GM18870 (cell line): Measurements from ENCODE around the gene NACA2.
"Not testable (repeated sequence)": the region's sequence is repeated elsewhere in the genome, so short reads cannot be mapped to it uniquely, and the experiment has no call there.

ENCODE experiments used
- ATAC-seq: cut with Tn5 transposase; IDR thresholded peaks from one replicate; pipeline ENCODE4 v1.9.1; 2021; ENCODE audit warnings: moderate library complexity; ENCODE audit not compliant: unreplicated experiment

Gene NACA2

DNA sequence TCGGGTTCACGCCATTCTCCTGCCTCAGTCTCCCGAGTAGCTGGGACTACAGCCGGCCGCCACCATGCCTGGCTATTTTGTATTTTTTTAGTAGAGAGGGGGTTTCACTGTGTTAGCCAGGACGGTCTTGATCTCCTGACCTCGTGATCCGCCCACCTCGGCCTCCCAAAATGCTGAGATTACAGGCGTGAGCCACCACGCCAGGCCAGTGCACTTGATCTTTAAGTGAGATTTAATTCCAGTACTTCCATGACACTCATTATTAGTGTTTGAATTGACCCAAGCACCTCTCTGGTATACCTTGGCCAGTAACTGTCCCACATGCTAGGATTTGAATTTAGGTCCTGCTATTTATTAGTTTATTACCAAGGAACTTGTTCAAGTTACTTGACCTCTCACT lies 38.5 kb downstream of the NACA2 start:
- not testable (repeated sequence) for ATAC-seq

DNA sequence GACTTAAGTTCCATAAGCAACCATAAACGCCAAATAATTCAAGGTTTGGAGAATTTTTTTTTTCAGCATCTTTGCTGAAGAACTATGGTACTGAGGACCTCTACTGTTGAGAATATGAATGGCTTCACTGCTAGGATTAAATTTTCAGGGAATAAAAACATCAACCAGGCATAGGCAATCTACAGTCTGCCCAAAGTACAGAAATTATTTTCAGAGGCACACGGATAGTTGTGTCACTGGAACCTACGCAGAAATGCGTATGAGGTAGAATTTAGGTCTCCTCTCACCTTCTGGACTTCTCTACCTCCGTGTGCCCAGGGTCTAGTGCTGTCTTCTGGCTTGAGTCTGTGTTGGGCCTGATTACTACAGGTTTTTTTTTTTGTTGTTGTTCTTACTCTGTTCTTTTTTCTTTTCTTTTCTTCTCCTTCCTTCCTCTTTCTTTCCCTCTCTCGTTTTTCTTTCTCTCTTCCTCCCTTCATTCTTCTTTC lies 39.7 kb downstream of the NACA2 start:
- no peak for ATAC-seq

DNA sequence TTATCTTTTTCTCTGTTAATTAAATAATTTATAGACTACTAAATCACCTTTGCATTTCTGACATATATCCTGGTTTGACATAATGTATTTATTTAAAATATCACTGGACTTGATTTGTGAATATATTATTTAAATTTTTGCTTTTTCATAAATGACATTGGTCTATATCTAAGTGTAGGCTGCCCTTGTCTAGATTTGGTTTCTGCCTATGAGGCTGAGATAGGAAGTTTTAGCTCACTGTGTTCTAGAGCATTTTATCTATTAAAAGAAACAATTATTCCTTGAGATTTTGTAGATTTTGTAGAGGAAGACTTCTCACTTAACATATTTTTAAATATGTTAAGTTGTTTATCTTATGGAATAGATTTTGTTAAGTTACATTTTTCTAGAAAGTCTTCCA lies 43.9 kb downstream of the NACA2 start:
- no peak for ATAC-seq

DNA sequence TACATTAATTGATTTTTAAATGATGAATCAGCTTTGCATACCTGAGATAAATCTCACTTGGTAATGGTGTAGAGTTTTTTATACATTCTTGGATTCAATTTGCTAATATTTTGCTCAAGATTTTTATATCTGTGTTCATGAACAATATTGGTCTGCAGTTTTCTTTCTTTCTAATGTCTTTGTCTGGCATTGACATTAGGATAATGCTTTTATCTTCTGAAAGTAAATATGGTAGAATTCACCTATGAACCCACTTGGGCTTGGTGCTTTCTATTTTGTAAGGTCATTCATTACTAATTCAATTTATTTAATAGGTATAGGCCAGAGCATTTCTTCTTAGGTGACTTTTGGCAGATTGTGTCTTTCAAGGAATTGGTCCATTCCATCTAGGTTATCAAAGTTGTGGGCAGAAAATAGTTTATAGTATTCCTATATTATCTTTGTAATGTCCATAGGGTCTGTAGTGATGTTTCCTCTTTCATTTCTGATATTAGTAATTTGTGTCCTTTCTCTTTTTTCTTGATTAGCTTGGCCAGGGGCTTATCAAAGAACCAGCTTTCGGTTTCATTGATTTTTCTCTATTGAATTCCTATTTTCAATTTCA lies 45.6 kb downstream of the NACA2 start:
- no peak for ATAC-seq

DNA sequence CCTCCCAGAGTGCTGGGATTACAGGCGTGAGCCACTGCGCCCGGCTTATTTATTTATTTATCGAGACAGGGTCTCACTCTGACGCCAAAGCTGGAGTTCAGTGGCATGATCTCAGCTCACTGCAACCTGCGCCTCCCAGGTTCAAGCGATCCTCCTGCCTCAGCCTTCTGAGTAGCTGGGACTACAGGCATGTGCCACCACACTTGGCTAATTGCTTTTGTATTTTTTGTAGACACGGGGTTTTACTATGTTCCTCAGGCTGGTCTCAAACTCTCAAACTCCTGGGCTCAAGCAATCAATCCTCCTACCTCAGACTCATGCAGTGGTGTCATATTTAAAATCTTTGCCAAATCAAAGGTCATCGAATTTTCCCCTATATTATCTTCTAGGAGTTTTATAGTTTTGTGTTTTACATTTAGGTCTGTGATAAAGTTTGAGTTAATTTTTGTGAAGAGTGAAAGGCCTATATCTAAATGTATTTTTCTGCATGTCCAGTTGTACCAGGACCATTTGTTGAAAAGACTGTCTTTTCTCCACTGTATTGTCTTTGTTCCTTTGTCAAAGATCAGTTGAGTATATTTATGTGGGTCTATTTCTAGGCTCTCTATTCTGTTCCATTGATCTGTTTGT lies 47.1 kb downstream of the NACA2 start:
- ATAC-seq, result no peak

DNA sequence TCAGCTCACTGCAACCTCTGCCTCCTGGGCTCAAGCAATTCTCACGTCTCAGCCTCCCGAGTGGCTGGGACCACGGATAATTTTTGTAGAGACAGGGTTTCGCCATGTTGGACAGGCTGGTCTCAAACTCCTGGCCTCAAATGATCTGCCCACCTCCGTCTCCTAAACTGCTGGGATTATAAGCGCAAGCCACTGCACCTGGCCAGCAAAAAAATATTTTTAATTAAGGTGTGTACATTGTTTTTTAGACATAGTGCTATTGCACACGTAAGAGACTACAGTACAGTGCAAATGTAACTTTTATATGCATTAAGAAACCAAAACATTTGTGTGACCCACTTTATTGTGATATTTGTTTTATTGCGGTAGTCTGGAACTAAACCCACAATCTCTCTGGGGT lies 49.0 kb downstream of the NACA2 start:
- no peak for ATAC-seq

DNA sequence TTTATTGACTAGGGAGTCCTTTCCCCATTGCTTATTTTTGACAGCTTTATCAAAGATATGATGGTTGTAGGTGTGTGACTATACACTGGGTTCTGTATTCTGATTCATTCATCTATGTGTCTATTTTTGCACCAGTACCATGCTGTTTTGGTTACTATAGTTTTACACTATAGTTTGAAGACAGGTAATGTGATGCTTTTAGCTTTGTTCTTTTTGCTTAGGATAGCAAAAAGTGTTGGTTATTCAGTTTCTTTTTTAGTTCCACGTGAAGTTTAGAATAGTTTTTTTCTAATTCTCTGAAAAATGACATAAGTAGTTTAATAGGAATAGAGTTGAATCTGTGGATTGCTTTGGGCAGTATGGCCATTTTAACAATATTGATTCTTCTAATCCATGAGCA lies 50.1 kb downstream of the NACA2 start:
- ATAC-seq, result no peak
